Inflammatory macrophage (primary cell): ENCODE data around the gene PHACTR2.
"Not testable (repeated sequence)": the region's sequence is repeated elsewhere in the genome, so short reads cannot be mapped to it uniquely, and the experiment has no call there.

ENCODE experiments used
- DNase-seq, 2 donors: peaks; one replicate each; pipeline ENCODE4 v3.0.0-alpha.2; 2020 to 2022

Gene PHACTR2

GRCh38 chr6:143822584-143823024, 144.8 kb downstream of the PHACTR2 start:
- peak; percentile 26 to 29 for DNase-seq

- DNase-seq, result no peak
Observed at GRCh38 chr6:143823548-143823947, 145.8 kb downstream of the PHACTR2 start.

GRCh38 chr6:143828572-143828971, 150.8 kb downstream of the PHACTR2 start:
- DNase-seq, result no peak

GRCh38 chr6:143836150-143836549, 158.4 kb downstream of the PHACTR2 start:
- no peak for DNase-seq

GRCh38 chr6:143838395-143838794, 160.6 kb downstream of the PHACTR2 start:
- no peak for DNase-seq

GRCh38 chr6:143839196-143839595, 161.4 kb downstream of the PHACTR2 start:
- DNase-seq, result no peak

DNA sequence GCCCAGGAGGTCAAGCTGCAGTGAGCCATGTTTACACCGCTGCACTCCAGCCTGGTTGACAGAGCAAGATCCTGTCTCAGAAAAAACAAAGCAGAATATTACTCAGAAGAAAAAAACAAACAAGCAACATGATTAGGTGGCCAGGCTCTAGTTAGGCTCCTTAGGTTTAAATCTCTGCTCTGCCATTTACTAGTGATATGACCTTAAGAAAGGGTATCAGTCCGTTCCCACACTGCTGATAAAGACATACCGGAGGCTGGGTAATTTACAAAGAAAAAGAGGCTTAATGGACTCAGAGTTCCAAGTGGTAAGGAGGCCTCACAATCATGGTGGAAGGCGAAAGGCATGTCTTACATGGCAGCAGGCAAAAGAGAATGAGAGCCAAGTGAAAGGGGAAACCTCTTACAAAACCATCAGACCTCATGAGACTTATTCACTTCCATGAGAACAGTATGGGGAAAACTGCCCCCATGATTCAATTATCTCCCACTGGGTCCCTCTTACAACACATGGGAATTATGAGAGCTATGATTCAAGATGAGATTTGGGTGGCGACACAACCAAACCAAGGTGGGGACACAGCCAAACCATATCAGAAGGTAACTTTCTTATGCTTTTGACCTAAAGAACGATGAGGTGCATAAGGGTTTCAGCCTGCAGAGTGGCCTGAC, 163.0 kb downstream of the PHACTR2 start:
- DNase-seq, result peak; percentile 31 to 39

GRCh38 chr6:143842461-143842901, 164.7 kb downstream of the PHACTR2 start:
- DNase-seq, result peak; percentile 47 to 63

DNA sequence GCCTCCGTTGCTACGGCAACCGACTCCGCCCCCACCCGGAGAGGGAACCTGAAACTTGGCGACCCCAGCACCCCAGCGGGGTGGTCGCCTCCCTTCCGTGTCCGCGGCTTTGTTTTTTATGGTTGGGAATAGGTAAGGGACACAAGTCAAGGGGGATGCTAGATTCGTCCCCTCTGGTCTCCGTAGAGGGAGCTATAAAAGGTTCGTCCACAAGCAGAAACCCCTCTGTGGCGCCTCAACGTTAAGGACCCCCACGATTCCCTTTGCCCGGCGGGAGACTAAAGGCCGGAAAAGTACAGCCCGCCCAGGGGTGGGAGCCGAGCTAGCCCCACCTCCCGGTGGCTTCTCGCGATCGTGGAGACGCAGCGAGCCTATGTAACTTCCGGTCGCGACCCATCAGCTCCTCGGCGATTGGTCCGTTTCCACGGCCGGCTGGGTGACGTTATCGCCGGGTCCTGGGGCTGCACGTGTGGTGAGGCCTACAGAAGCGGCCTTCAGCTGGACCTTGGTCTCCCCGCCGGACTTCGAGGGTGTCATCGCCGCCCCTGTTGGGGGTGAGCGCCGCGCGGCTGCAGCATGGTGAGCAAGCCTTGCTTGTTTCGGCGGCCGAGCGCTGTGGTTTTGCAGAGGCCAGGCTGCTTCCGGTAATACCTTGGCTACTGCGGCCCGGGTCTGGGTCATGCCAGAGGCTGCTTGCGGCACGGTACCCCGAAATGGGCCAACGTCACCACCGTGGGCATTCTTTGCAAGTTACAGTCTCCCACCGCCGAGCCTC, 165.3 kb downstream of the PHACTR2 start, which contains the start of gene LTV1:
TSS of gene LTV1 (plus strand) at position 437 of the 775 bp plus-strand sequence. CDS start at position 577, 140 bp downstream.
- DNase-seq, result peak; percentile 97 to 98

- peak; percentile 26 to 27 for DNase-seq
Observed at GRCh38 chr6:143843677-143843999, 165.9 kb downstream of the PHACTR2 start.

DNA sequence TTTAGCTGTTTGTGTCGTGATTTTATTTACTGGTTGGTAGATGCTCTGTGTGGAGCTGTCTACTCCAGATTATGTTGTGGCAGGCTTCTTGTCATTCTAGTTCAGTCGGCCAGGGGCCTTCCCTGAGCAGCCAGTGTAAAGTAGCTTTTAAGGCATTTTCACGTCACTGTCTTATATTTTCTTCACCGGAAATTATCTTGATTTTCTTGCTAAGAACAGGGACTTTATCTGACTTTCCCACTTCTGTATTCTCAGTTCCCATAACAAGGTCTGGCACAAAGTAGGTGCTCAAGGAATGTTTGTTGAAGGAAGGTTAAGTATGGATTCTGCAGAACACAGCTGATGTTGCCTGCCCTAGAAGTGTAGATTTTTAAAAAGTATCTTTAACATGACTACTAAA, 166.2 kb downstream of the PHACTR2 start:
- peak in 1 of 2 donors; percentile 11 for DNase-seq

GRCh38 chr6:143845033-143845432, 167.3 kb downstream of the PHACTR2 start:
- DNase-seq, result peak in 1 of 2 donors; percentile 29

- DNase-seq, result not testable (repeated sequence)
Observed at GRCh38 chr6:143851706-143852105, 173.9 kb downstream of the PHACTR2 start.

DNA sequence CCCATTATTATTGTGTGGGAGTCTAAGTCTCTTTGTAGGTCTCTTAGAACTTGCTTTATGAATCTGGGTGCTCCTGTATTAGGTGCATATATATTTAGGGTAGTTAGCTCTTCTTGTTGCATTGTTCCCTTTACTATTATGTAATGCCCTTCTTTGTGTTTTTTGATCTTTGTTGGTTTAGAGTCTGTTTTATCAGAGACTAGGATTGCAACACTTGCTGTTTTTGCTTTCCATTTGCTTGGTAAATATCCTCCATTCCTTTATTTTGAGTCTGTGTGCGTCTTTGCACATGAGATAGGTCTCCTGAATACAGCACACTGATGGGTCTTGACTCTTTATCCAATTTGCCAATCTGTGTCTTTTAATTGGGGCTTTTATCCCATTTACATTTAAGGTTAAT, 177.3 kb downstream of the PHACTR2 start:
- not testable (repeated sequence) for DNase-seq

DNA sequence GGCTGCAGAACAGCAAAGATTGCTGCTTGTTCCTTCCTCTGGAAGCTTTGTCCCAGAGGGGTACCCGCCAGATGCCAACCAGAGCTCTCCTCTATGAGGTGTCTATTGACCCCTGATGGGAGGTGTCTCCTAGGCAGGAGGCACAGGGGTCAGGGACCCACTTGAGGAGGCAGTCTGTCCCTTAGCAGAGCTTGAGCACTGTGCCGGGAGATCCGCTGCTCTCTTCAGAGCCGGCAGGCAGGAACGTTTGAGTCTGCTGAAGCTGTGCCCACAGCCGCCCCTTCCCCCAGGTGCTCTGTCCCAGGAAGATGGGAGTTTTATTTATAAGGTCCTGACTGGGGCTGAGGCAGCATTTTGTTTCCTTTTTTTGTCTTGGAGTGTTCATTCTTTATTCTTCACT, 179.0 kb downstream of the PHACTR2 start:
- not testable (repeated sequence) for DNase-seq

DNA sequence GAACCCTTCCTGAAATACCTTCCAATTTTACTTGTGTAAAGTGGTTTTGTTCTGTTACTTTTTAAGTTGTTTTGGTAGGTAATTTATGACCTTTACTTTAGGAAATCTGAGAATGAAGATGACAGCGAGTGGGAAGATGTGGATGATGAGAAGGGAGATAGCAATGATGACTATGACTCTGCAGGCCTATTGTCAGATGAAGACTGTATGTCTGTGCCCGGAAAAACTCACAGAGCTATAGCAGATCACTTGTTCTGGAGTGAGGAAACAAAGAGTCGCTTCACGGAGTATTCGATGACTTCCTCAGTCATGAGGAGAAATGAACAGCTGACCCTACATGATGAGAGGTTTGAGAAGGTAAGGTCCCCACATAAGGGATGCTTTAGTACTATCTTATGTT, 179.9 kb downstream of the PHACTR2 start:
- no peak for DNase-seq

GRCh38 chr6:143859891-143860660, 182.3 kb downstream of the PHACTR2 start:
- no peak for DNase-seq

DNA sequence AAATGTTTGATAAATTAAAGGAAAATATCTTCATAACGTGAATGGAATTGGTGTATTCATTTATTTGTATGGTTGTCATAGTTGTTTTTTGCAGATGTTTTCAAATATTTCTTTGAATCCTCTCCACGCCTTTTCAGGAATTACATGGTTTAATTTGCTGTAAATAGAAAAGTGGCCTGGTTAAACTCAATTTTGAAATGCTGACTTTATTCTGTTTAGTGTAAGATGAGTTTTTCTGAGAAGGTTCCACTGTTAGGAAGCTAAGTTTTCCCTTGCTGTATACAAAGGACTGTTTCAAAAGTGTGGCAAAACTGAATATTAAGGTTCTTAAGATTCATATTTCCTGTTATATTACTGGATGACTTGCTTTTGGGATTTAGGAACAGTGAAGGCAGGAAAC, 186.0 kb downstream of the PHACTR2 start:
- no peak for DNase-seq

DNA sequence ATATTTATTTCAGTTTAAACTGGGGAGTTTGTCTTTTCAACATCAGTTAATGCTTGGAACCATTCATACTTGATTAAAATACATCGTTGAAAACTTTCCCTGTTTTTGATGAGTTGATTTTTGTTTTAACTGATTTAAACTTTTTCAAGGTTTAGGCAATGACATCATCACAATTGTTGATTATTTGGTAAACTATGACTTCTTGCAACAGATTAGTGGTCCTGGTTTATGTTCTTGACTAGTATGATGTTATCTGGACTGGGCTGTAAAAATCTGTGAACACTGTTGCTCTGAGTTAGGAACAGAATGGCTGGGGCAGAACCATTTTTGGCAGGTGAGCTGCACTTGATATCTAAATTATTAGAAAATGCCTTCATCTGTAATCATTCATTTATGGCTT, 186.5 kb downstream of the PHACTR2 start, which contains the start of gene ZC2HC1B:
TSS of gene ZC2HC1B (plus strand) at position 241 of the 400 bp plus-strand sequence. CDS start at position 307, 66 bp downstream.
- DNase-seq, result no peak

DNA sequence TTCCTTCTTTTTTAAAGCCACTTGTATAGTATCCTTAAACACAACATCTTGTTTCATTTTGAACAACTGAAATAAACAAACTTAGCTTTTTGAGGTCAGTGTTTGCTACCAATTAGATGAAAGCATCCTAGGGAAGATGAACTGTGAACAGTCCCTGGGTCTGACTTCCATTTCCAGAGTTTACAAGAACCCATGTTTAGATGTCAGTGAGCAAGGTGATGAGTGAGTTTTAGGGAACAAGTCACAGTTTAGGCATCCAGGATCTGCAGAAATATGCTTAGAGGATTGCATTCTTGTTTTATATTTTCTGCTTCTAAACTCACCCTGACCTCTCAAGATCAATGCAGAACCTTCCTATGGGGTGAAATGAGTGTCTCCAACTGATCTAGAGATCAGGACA, 189.5 kb downstream of the PHACTR2 start:
- no peak for DNase-seq

DNA sequence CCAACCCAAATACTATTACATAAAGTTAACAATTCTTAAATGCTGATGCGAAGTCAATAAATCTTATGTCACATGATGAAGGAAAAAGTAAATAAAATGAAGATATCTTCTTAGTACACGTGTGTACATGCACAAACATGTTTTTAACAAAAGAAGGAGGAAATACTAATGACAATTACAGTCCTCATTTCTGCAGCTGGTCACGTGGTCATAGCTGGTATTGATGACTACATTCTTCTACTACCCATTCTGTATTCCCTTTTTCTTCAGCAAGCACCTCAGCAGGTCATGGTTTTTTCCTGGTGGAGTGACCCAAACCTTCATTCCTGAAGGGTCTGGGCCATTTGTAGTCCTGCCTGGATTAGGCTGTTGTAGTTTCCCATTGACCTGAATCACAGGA, 191.0 kb downstream of the PHACTR2 start:
- not testable (repeated sequence) for DNase-seq

- not testable (repeated sequence) for DNase-seq
Observed at GRCh38 chr6:143871202-143871730, 193.5 kb downstream of the PHACTR2 start.

DNA sequence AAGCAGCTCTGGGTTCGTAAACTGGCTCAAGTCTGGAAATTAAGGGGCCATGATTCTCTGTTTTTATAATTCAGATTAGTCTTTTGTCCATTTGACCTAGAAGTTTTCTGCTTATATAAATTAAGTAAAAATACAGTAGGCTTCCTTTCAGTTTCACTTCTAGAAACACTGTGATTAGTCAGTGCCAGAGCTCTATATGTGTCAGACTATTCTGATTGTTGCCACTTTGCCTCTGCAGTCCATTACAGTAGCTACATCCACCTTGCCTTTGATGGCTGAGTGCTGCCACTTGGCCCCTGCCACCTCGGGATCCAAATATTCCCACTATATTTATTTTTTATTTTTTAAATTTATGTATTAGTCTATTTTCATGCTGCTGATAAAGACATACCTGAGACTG, 194.4 kb downstream of the PHACTR2 start:
- no peak for DNase-seq
